ENCODE measurements around the gene BICDL1. TPM values are rescaled to one million over a fixed set of nuclear protein-coding genes. Genes with fewer than 3 reads are reported as not detected.

Gene BICDL1
- total and polyA plus RNA-seq, 10 of the 15 experiments (the other 5 are each of a cell fraction or from before 2014, with no cell fraction given): 0.72 to 12.3 (median 4.2) TPM

- TF ChIP-seq E2F8 (IDR thresholded peaks at IDR 0.05; ENCODE audit: low read depth, partially characterized antibody): no peak
- no peak for TF ChIP-seq REST (IDR thresholded peaks at IDR 0.05; ENCODE audit: low read depth, low read length)
- peak; percentile 38 for TF ChIP-seq RELA (IDR thresholded peaks at IDR 0.05; ENCODE audit: borderline replicate concordance, partially characterized antibody)
- TF ChIP-seq SIN3A (IDR thresholded peaks at IDR 0.05; ENCODE audit: low read depth, low read length): no peak; the same call in 1 of the 2 replicates
- peak; percentile 71 for TF ChIP-seq NR2F1 (conservative IDR thresholded peaks at IDR 0.05)
- TF ChIP-seq PKNOX1 (IDR thresholded peaks at IDR 0.05): 0 out of 2 replicates have a peak, but pooled peaks have one; percentile 14
- TF ChIP-seq CBX3 (IDR thresholded peaks at IDR 0.05; ENCODE audit: borderline replicate concordance, low read depth): no peak
- TF ChIP-seq RCOR1 (conservative IDR thresholded peaks at IDR 0.05; ENCODE audit: low read depth, low read length): no peak
- no peak for TF ChIP-seq FOS (IDR thresholded peaks at IDR 0.05; ENCODE audit: borderline replicate concordance, extremely low read depth, insufficient read length)
- TF ChIP-seq USF2 (IDR thresholded peaks at IDR 0.05; ENCODE audit: borderline replicate concordance, low read depth, low read length): no peak
- no peak for TF ChIP-seq IKZF2 (IDR thresholded peaks at IDR 0.05)
- TF ChIP-seq ZNF622 (IDR thresholded peaks at IDR 0.05): no peak
- TF ChIP-seq LARP7 (IDR thresholded peaks at IDR 0.05): peak; percentile 81; the same call in 1 of the 2 replicates
- TF ChIP-seq BCL11A (IDR thresholded peaks at IDR 0.05; ENCODE audit: low read depth, low read length): no peak
- TF ChIP-seq NKRF (conservative IDR thresholded peaks at IDR 0.05): peak; percentile 94
- TF ChIP-seq BMI1 (IDR thresholded peaks at IDR 0.05; ENCODE audit: borderline replicate concordance): no peak
- TF ChIP-seq MXI1 (IDR thresholded peaks at IDR 0.05; ENCODE audit: low read depth, low read length): no peak
- TF ChIP-seq TCF3 (IDR thresholded peaks at IDR 0.05; ENCODE audit: borderline replicate concordance, insufficient read depth, low read depth, low read length): 0 out of 2 replicates have a peak, but pooled peaks have one; percentile 50
- TF ChIP-seq BACH1 (IDR thresholded peaks at IDR 0.05; ENCODE audit: borderline replicate concordance): peak; percentile 56; the same call in 1 of the 2 replicates
Observed at GRCh38 chr12:119988472-119989360, at the start of gene BICDL1 (continued).
